Measurements from ENCODE around the gene SLC5A1.

The SLC5A1 gene

GRCh38 chr22:32052244-32052643, 9.2 kb downstream of the SLC5A1 start:
- DNase-seq, result no peak

GRCh38 chr22:32052936-32053791, 10.1 kb downstream of the SLC5A1 start:
- DNase-seq, result peak; percentile 67 to 73

DNA sequence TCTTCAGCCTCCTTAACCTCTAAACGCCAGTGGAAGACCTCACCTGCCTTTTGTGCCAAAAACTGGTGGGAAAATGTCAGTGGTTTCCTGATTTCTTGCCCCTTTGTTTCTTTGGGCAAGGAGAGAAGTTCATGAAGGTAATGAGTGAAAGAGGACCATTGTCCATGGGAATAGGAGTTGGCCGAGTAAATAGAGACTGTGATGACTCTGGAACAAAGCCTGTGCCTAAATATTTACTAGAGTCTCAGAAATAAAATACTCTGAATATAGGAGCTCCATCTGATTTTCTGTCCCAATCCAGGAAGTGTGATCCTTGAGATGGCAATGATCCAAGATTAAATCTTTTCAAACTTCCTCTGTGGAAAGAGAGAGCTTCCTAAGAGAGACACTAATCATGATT, 12.0 kb downstream of the SLC5A1 start:
- no peak for DNase-seq

DNA sequence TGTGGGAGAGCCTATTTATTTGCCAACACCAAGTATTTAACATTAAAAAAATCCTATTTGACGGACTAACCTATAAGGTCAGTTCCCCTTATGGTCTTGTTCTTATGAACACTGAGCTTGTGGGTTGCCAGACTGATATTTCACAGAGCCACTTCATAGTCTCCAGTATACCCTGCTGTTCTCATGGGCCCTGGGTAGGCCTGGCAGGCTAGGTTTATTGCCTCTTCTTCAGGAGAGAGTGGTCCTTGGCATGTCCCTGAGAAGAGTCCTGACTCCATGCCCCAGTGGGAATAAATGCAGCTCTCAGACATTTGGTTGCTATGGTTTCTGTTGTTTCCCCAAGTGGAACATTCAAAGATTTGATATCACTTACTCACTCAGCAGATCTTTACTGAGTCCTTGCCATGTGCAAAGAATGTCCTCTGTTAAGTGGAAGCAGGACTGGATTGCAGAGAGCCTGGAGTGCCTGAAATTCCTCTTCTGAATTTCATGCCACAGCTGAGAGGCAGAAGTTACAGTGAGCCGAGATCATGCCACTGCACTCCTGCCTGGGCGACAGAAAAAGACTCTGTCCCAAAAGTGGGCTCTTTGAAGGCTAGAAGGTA, 15.7 kb downstream of the SLC5A1 start:
- no peak for DNase-seq

GRCh38 chr22:32059426-32059825, 16.4 kb downstream of the SLC5A1 start:
- DNase-seq, result no peak

DNA sequence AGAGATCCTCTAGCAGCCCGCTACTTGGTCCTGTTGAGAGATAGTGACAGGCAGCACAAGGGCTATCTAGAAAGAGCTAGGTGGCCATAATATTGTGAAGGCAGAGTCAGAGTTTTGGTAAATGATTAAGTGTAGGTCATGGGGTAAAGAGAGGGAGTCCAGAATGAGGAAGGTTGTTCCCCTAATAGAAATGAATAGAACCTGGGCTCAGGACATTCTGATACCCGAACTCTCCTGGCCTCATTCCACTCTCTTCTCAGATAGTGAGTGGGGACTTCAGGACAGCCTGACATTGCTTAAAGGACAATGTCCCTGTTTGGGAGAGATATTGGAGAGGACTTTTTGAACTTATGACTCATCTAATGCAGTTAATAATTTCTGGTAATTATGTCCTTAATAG, 20.6 kb downstream of the SLC5A1 start:
- DNase-seq, result no peak

GRCh38 chr22:32066820-32067219, 23.8 kb downstream of the SLC5A1 start:
- no peak for DNase-seq

DNA sequence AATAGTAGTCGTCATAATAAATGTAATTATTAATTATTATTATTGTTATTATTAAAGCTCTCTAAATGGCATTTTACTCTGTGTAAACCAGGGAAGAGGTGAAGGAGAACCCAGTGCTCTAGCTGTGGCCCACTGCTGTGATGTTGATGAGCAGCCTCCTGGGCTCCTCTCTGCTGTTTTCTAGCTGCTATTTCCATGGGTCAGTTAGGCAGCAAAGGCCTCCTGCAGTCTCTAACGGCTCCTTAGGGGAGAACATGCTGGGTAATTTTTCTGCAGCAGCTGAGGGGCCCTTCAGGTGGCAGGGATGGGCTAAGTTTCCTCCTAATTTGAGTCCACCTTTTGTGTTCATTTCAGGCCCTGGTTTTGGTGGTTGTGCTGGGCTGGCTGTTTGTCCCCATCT, 24.6 kb downstream of the SLC5A1 start:
- no peak for DNase-seq

DNA sequence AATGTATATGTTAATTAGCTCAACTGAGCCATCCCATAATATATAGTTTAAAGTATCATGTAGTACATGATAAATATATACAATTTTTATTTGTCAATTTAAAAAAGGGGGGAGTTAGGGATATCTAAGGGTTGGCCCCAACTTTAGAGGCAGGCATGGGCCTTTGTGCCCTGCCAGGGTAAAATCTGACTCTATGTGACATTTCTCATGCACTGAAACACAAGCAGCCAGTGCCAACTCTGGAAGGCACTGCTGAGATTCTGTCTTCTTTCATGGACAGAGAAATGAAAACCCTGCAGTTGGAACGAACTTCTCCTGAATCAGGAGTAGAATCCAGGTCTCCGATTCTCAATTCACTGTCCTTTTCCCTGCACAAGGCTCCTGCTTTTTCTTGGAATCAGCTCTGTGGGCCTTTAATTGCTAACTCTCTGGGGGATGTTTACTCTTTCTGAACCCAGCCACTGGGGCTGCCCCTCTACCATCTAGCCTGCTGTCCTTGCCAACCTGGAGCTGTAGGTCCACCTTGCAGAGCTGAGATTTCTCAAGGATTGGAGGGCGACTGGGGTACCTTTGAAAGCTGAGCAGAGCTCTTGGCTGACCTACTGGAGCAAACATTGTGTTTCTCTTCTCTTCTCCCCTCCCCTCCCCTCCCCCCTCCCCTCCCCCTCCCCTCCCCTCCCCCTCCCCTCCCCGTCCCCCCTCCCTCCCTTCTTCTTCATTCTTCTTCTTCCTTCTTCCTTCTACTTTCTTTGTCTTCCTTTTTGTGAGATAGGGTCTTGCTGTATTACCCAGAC, 26.7 kb downstream of the SLC5A1 start:
- no peak for DNase-seq

- no peak for DNase-seq
Measured at GRCh38 chr22:32073262-32073661, 30.2 kb downstream of the SLC5A1 start.

DNA sequence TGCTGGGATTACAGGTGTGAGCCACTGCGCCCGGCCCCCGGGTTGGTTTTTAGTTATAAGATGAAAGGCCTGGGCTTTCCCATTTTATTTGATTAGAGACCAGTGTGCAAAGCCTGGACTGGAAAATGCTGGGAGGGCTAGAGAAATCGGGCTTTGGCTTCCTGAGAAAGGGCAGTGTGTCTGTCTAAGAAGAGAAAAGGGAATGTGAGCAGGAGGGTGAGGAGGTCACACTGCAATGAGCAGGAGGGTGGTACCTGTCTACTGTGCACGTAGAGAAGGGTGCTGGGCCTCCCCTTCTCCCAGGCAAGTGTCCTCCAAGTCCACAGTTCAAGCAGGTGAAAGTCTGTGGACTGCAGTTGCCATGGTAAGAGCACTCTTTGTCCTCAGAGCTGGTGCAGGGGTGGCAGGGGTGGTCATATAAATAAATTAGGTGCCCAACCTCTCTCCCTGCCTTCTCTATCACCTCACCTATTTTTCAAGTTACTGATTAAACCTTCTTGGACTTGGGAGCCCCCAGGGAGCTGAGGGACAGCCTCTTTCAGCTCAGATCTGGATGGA, 30.8 kb downstream of the SLC5A1 start:
- no peak for DNase-seq

GRCh38 chr22:32075997-32076760, 33.1 kb downstream of the SLC5A1 start:
- DNase-seq, result no peak

DNA sequence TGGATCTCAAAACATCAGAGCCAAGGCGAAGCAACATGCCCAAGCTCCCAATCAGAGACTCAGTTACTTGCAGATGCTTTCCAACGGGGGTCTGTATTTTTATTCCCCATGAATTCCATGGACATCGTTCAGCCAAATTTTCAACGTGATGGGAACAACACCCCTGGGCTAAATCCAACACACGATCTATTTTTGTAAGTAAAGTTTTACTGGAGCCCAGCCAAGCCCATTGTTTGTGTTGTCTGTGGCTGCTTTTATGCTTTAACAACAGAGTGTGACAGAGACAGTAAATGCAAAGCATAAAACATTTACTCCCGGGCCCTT, 33.7 kb downstream of the SLC5A1 start:
- no peak for DNase-seq

DNA sequence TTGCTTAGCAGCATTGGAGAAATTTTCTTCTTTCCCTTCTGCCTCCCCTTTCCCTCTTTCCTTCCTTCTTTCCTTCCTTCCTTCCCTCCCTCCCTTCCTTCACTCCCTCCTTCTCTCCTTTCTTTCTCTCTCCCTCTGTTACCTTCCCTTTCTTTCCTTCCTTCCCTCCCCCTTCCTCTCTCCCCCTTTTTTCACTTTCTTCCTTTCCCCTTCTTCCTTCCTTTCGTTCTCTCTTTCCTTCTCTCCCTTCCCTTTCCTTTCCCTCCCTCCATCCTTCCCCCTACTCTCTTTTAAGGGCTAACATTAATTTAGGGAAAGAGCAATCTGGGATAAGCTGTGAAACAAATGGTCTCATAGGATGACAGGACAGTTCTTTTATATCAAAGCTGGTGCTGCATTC, 34.1 kb downstream of the SLC5A1 start:
- DNase-seq, result no peak

DNA sequence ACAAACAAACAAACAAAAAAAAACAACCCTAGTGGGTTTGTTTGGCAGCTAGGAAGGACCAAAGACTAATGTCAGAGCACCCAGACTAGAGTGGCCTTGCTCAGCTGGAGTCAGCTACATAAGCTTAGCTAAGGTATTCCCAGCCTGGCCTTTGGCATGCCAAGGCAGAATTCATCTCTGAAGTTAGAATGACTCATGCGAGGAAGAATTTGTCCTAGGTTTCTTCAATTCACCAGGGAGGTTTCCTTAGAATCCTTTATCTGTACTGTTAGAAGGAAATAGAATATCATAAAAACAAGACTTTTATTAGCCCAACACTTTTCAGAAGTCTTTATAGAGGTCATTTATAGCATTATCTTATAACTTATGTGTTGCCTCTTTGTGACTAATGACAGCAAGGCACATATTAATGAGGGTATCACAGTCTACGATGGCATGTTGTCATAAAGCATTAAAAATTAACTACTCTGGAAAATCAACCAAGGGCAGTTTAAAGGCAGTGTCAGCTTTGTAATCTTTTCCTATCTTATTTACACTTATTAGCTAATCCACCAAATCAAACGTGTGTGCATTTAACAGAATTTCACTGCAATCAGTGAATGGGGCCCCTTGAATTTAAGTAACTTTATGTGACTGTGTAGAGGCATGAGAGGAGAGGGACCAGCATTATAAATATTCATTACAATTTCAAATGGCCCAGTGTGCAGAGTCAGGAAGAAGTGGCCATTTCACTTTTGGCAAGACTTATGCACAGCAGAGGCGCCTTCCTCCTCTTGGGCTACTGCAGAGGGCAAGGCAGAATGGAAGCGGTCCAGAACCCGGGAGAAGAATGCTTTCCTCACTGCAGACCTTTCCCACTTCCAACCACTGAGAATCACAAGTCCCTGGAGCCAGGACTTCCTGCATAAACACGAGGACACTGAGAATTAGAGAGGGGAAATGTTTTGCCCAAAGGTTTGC, 36.3 kb downstream of the SLC5A1 start:
- DNase-seq, result no peak

- DNase-seq, result peak; percentile 19 to 43
Measured at GRCh38 chr22:32080904-32081303, 37.8 kb downstream of the SLC5A1 start.

- DNase-seq, result no peak
Measured at GRCh38 chr22:32082331-32082730, 39.3 kb downstream of the SLC5A1 start.

DNA sequence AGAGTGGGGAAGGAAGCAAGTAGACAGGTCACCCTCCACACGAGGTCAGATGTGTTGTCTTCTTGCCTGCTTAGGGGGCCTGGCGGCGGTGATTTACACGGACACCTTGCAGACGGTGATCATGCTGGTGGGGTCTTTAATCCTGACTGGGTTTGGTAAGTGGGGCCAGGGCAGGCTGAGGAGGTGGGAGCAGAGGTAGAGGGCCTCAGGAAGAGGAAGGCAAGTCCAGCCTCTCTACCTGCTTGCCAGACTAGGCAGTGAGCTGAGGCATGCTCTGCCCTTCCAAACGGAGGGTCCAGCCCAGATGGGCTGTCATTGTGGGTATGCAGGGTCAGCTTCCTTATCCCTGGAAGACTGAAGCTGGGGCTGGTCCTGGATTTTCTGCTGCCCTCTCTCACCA, 39.9 kb downstream of the SLC5A1 start:
- DNase-seq, result no peak

- no peak for DNase-seq
Measured at GRCh38 chr22:32083814-32084213, 40.8 kb downstream of the SLC5A1 start.

DNA sequence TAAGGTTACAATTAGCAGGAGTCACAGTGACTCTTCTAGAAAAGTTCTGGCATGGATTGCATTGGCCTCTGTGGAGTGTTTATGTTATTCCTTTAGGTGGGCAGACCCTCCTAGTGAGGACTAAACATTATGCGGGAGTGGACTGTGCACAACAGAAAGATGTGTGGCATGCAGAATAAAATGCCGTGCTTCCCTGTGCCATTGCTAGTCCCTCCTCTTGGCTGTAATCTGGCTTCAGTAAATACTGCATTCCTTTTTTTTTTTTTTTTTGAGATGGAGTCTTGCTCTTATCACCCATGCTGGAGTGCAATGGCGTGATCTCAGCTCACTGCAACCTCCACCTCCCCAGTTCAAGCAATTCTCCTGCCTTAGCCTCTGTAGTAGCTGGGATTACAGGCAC, 45.0 kb downstream of the SLC5A1 start:
- DNase-seq, result no peak

- DNase-seq, result no peak
Measured at GRCh38 chr22:32097018-32097417, 54.0 kb downstream of the SLC5A1 start.
